Measurements from ENCODE around the gene ESPN. TPM values are rescaled to one million over a fixed set of nuclear protein-coding genes. Genes with fewer than 3 reads are reported as not detected.

The ESPN gene
- total RNA-seq, 1 donor from 2014 or later = 0.66 TPM

- H3K79me2 ChIP-seq (ENCODE audit: insufficient read depth, low read length) = no peaks in the 10 kb centered on the region
- Mint-ChIP-seq H3K27ac (ENCODE audit: unreplicated experiment) (no peak overlapping the region), H3K4me3 (ENCODE audit: unreplicated experiment) (no peak overlapping the region), H3K36me3 (ENCODE audit: low read depth, unreplicated experiment) (peaks cover 4% of the 10 kb centered on the region), H3K9me3 (ENCODE audit: unreplicated experiment) (peaks cover 2% of the 10 kb centered on the region), H3K4me1 (ENCODE audit: low read depth, unreplicated experiment) (no peaks in the 10 kb centered on the region), H3K27me3 (ENCODE audit: low read depth, unreplicated experiment) (peaks cover 40% of the 10 kb centered on the region)
- DNase-seq (ENCODE audit: low read depth) (no peak), FAIRE-seq (no peak)
- no peak overlapping the region for H3K4me3 ChIP-seq (ENCODE audit: insufficient read depth, low read depth, low read length)
- TF ChIP-seq EZH2 (IDR thresholded peaks at IDR 0.05; ENCODE audit: insufficient read depth, low read length) = peak; percentile 87
- no peak for TF ChIP-seq CTCF (IDR thresholded peaks at IDR 0.05; ENCODE audit: insufficient read depth, low read depth, low read length)
- no peak overlapping the region for H3K27ac ChIP-seq (ENCODE audit: low read depth, low read length)
- no peaks in the 10 kb centered on the region for H3K4me1 ChIP-seq (ENCODE audit: insufficient read depth, low read length)
- H3K4me2 ChIP-seq (ENCODE audit: low read length) = no peak overlapping the region
- H3K9ac ChIP-seq (ENCODE audit: low read length) = no peak overlapping the region
- no peaks in the 10 kb centered on the region for H4K20me1 ChIP-seq (ENCODE audit: insufficient read depth, low read length)
- no peaks in the 10 kb centered on the region for H3K9me3 ChIP-seq (ENCODE audit: insufficient read depth, low read depth, low read length)
- no peaks in the 10 kb centered on the region for H3K36me3 ChIP-seq (ENCODE audit: insufficient read depth, low read length)
- no peak overlapping the region for H2AFZ ChIP-seq (ENCODE audit: low read depth, low read length)
- peaks cover 25% of the 10 kb centered on the region for H3K27me3 ChIP-seq (ENCODE audit: insufficient read depth, low read length)
These were observed 22.6 kb downstream of the ESPN start for GRCh38 chr1:6447016-6447817.

- Histone ChIP-seq H3K27ac (ENCODE audit: low read depth, low read length) (no peak overlapping the region), H3K4me1 (ENCODE audit: insufficient read depth, low read length) (no peaks in the 10 kb centered on the region), H3K79me2 (ENCODE audit: insufficient read depth, low read length) (no peaks in the 10 kb centered on the region), H3K4me2 (ENCODE audit: low read length) (peak overlapping the region; percentile 11), H4K20me1 (ENCODE audit: insufficient read depth, low read length) (no peaks in the 10 kb centered on the region), H2AFZ (ENCODE audit: low read depth, low read length) (no peak overlapping the region), H3K9me3 (ENCODE audit: insufficient read depth, low read depth, low read length) (no peaks in the 10 kb centered on the region), H3K27me3 (ENCODE audit: insufficient read depth, low read length) (peaks cover 31% of the 10 kb centered on the region), H3K9ac (ENCODE audit: low read length) (no peak overlapping the region), H3K4me3 (ENCODE audit: insufficient read depth, low read depth, low read length) (no peak overlapping the region), H3K36me3 (ENCODE audit: insufficient read depth, low read length) (no peaks in the 10 kb centered on the region)
- TF ChIP-seq CTCF (IDR thresholded peaks at IDR 0.05; ENCODE audit: insufficient read depth, low read depth, low read length) = no peak
- peak; percentile 88 for TF ChIP-seq EZH2 (IDR thresholded peaks at IDR 0.05; ENCODE audit: insufficient read depth, low read length)
- peaks cover 41% of the 10 kb centered on the region for H3K27me3 Mint-ChIP-seq (ENCODE audit: low read depth, unreplicated experiment)
- H3K9me3 Mint-ChIP-seq (ENCODE audit: unreplicated experiment) = peaks cover 2% of the 10 kb centered on the region
- DNase-seq (ENCODE audit: low read depth) = no peak
- no peaks in the 10 kb centered on the region for H3K4me1 Mint-ChIP-seq (ENCODE audit: low read depth, unreplicated experiment)
- FAIRE-seq = no peak
- H3K36me3 Mint-ChIP-seq (ENCODE audit: low read depth, unreplicated experiment) = peaks cover 4% of the 10 kb centered on the region
- H3K27ac Mint-ChIP-seq (ENCODE audit: unreplicated experiment) = no peak overlapping the region
- no peak overlapping the region for H3K4me3 Mint-ChIP-seq (ENCODE audit: unreplicated experiment)
These were observed 23.5 kb downstream of the ESPN start for GRCh38 chr1:6447818-6448748.
